GM12878 (cell line): ENCODE measurements around the gene SMU1.

ENCODE experiments used
- ASH2L ChIP-seq: fragments of 300-600, 200-600 bp; sonication (generic); IDR thresholded peaks from 2 replicates; pipeline ENCODE4 v1.6.1; 2017; ENCODE audit warnings: low read depth, mild to moderate bottlenecking, borderline replicate concordance
- ATF2 ChIP-seq: IDR thresholded peaks from 2 replicates; pipeline ENCODE4 v1.6.1; 2012; ENCODE audit warnings: low read length, inconsistent platforms
- BCL3 ChIP-seq: IDR thresholded peaks from 2 replicates; pipeline ENCODE4 v1.6.1; 2011; ENCODE audit warnings: borderline replicate concordance, low read depth, mild to moderate bottlenecking, moderate library complexity, low read length; ENCODE audit not compliant: insufficient read depth, poor library complexity, severe bottlenecking
- CBX3 ChIP-seq: fragments of 200-600 bp; sonication (generic); IDR thresholded peaks from 2 replicates; pipeline ENCODE4 v1.6.1; 2016; ENCODE audit warnings: low read depth, borderline replicate concordance
- CTCF ChIP-seq, 3 experiments: IDR thresholded peaks in 2 of 3; conservative IDR thresholded peaks in 1 of 3; 2 replicates each; pipeline ENCODE4 v1.5.1; 2011; ENCODE audit warnings: low read depth in 3 of 3, low read length in 3 of 3, mild to moderate bottlenecking in 3 of 3, control low read depth in 2 of 3, moderate library complexity in 2 of 3, inconsistent platforms in 1 of 3, mixed read lengths in 1 of 3; ENCODE audit not compliant: control insufficient read depth in 2 of 3, insufficient read depth in 1 of 3; ENCODE audit errors: extremely low read depth in 1 of 3
- EP300 ChIP-seq, 2 experiments: fragments of 150-350 bp in 1 of 2; IDR thresholded peaks; 2 replicates each; pipeline ENCODE4 v1.6.1; 2011 to 2012; ENCODE audit warnings: low read depth in 2 of 2, low read length in 2 of 2, borderline replicate concordance in 1 of 2, improper control_type of control experiment in 1 of 2, inconsistent platforms in 1 of 2; ENCODE audit not compliant: control insufficient read depth in 1 of 2
- ESRRA ChIP-seq: IDR thresholded peaks from 2 replicates; pipeline ENCODE4 v1.6.1; 2012; ENCODE audit warnings: mild to moderate bottlenecking, low read length, improper control_type of control experiment
- FOXM1 ChIP-seq: IDR thresholded peaks from 2 replicates; pipeline ENCODE4 v1.6.1; 2012; ENCODE audit warnings: low read depth, mild to moderate bottlenecking, inconsistent platforms, low read length, moderate library complexity
- PAX8 ChIP-seq: fragments of 450-650 bp; IDR thresholded peaks from 2 replicates; pipeline ENCODE4 v1.6.1; 2017; ENCODE audit warnings: mild to moderate bottlenecking, moderate library complexity
- TCF7 ChIP-seq: IDR thresholded peaks from 2 replicates; pipeline ENCODE4 v1.6.1; 2014; ENCODE audit warnings: antibody characterized with exemption, borderline replicate concordance
- USF2 ChIP-seq: IDR thresholded peaks from 2 replicates; pipeline ENCODE4 v1.6.1; 2011; ENCODE audit warnings: low read depth, low read length, improper control_type of control experiment, borderline replicate concordance
- YY1 ChIP-seq: IDR thresholded peaks from 2 replicates; pipeline ENCODE4 v1.6.1; 2011; ENCODE audit warnings: low read depth, mild to moderate bottlenecking, low read length
- ZBTB11 ChIP-seq: fragments of 450-650 bp; formaldehyde crosslinking; IDR thresholded peaks from 2 replicates; pipeline ENCODE4 v1.5.0; 2022; ENCODE audit warnings: mild to moderate bottlenecking, missing genetic modification characterization
- ZBTB33 ChIP-seq: fragments of 450-650 bp; IDR thresholded peaks from 2 replicates; pipeline ENCODE4 v1.6.1; 2017; ENCODE audit warnings: mild to moderate bottlenecking

- no peak for TF ChIP-seq ZBTB11 (CRISPR knock-in tag)
- no peak for TF ChIP-seq CTCF (IDR thresholded peaks at IDR 0.05 in 2 of 3, conservative IDR thresholded peaks at IDR 0.05 in 1 of 3; ENCODE audit: control insufficient read depth in 2 of 3, extremely low read depth in 1 of 3, insufficient read depth in 1 of 3, low read depth in 3 of 3, low read length in 3 of 3)
- TF ChIP-seq CBX3, result no peak
- TF ChIP-seq YY1, result no peak
- no peak for TF ChIP-seq EP300 (IDR thresholded peaks at IDR 0.05; ENCODE audit: borderline replicate concordance in 1 of 2, control insufficient read depth in 1 of 2, low read depth in 2 of 2, low read length in 2 of 2)
- TF ChIP-seq ATF2, result no peak
- no peak for TF ChIP-seq BCL3
- TF ChIP-seq FOXM1, result no peak
- TF ChIP-seq ESRRA, result no peak
- TF ChIP-seq USF2, result no peak
- no peak for TF ChIP-seq TCF7
- TF ChIP-seq ZBTB33, result no peak
- TF ChIP-seq PAX8, result no peak
- no peak for TF ChIP-seq ASH2L
Measured at GRCh38 chr9:33040792-33041431, 35.6 kb downstream of the SMU1 start.
